Stimulated activated CD4-positive, alpha-beta T cell treated with anti-CD3 and anti-CD28 coated beads, TNF-alpha, amount 100 ng/mL, for 1 hour (primary cell): Measurements from ENCODE around the gene EPHA2.
"Not testable (repeated sequence)": the region's sequence is repeated elsewhere in the genome, so short reads cannot be mapped to it uniquely, and the experiment has no call there.

ENCODE experiments used
- DNase-seq, 3 donors: peaks; one replicate each; pipeline ENCODE4 v3.0.0-alpha.2; 2020; ENCODE audit warnings: low read depth in 3 of 3, low spot score in 1 of 3

EPHA2 gene

GRCh38 chr1:16168622-16169360, 12.9 kb upstream of the EPHA2 start:
- no peak for DNase-seq

GRCh38 chr1:16168144-16168495, 12.3 kb upstream of the EPHA2 start:
- not testable (repeated sequence) for DNase-seq

- peak; percentile 15 to 59 (median 39) for DNase-seq
Measured at GRCh38 chr1:16167331-16168143, 11.7 kb upstream of the EPHA2 start.

DNA sequence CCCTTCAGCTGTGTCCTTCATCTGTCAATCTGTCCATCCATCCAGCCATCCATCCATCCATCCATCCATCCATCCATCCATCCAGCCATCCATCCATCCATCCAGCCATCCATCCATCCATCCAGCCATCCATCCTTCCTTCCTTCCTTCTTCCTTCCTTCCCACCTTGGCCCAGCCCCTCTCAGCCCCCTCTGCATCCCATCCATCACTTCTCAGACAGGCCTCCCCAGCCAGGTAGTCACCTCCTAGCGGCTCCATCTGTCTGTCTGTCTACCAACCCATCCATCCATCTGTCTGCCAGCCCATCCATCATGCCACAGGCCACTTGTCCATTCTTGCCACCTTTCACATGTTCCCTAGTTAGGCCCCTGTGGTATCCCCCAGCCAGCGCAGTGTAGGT, 10.2 kb upstream of the EPHA2 start:
- DNase-seq, result no peak

DNA sequence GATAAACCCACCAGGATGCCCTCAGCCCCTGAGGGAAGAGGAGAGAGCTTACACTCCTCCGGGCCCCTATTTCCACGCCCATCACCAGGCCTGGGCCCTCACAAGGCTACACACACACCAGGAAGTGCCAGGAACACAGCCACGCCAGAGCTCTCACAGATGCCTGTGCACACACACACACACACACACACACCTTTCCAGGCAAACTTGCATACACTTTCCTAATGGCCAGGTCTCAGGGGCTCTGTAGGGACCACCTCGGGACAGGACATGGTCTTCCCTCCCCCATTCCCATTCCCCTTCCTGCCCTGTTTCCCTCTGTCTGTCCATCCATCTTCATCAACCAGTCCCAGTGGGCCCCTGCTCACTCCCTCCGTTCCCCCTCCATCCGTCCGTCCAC, 9.7 kb upstream of the EPHA2 start:
- no peak for DNase-seq

DNA sequence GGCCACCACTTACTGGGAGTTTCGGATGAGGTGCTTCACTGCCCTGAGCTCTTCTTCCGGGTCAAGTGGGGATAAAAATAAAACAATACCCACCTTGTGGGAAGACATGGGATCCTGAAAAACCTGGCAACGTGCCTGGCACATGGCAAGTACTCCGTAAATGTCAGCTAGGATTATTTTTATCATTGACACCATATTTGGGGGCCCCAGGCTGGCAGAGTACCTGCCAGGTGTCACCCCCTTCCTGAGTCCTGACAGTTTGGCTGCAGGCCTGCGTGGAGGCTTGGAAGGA, 9.2 kb upstream of the EPHA2 start:
- no peak for DNase-seq

GRCh38 chr1:16164213-16165072, 8.6 kb upstream of the EPHA2 start:
- DNase-seq, result no peak

DNA sequence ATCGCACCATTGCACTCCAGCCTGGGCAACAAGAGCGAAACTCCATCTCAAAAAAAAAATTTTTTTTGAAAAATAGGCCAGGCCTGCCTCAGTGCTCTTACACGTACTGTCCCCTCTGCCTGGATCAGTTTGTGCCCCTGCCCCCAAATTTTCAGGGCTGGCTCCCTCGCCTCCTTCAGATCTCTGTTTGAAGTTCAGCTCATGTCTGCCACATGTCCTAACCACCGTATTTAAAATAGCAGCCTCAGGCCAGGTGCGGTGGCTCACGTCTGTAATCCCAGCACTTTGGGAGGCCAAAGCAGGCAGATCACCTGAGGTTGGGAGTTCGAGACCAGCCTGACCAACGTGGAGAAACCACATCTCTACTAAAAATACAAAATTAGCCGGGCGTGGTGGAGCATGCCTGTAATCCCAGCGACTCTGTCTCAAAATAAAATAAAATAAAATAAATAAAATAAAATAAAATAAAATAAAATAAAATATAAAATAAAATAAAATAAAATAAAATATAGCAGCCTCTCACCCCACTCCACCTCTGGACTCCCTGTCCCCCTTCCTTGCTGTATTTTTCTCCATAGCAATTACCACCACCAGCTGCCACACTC, 7.8 kb upstream of the EPHA2 start:
- not testable (repeated sequence) for DNase-seq

DNA sequence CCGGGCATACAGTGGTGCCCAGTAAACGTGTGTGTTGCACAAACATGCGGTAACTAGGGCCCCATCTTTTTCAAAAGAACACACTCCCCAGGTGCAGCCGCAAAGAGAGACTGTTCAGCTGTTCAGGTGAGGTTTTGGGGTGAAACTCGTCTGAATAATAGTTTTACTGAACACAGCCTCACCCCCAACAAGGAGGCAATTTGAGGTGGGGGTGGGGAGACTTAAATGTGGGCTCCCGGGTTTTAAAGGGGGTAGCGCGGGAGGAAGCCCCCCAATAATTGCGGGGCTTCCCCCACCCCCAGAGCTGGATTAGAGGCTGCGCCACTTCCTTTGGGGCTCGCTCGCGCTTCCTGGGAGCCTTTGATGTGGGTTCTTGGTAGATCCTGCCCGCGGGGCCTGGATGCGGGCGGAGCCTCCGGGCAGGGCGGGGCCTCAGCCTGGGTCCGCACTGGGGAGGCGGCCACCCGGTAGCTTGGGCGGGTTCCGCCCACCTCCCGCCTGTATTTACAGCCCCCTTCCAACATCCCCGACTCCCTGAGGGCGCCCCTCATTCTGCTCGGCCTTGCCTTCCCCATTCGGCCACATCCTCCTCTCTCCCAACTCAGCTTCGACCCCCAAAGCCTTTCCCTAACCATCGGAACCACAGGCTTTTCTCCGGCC, 6.4 kb upstream of the EPHA2 start:
- peak in 2 of 3 donors; percentile 29 to 30 for DNase-seq

GRCh38 chr1:16161717-16162116, 5.8 kb upstream of the EPHA2 start:
- DNase-seq, result no peak

- DNase-seq, result no peak
Measured at GRCh38 chr1:16158993-16159831, 3.3 kb upstream of the EPHA2 start.

GRCh38 chr1:16158025-16158424, 2.2 kb upstream of the EPHA2 start:
- DNase-seq, result no peak

GRCh38 chr1:16156848-16157495, 1.1 kb upstream of the EPHA2 start:
- no peak for DNase-seq

GRCh38 chr1:16153999-16154673, 1.7 kb downstream of the EPHA2 start:
- no peak for DNase-seq

DNA sequence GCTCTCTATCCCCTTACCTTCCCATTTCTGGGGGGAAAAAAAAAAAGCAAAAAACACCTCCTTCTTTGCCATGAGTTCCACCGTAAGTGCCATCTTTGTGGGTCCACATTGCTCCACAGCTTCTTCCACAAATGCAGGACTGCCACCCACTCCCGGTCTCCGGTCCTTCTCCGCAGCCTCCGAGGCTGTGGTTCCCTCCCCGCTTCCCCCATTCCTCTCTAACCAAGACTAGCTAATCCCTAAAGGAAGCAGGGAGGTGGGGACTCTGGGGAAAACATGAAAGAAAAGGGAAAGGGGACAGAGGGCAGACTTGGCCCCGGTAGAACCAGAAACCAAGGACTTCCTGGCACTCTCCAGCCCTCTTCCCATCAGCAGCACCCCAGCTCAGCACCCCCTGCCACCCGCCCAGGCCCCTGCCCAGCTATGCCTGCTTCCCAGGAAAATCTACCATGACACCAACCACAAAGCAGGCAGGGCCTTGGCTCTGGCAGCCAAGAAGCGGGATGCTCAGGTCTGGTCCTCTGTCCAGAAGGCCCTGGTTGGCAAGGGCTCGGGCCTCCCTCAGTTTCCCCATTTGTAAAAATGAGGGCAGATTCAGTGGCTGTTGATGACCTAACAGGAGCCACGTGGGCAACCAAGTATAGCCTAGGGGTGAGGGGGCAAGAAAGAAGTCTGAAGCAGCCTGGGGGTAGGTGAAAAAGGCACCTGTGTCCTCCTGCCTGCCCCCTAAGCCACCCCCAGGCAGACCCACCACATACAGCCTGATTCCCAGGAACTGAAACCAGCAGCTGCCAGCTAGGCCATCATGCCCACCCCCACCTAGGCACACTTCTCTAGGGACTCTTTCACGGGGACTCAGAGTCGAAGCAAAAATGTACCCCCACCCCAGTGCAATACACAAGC, 2.5 kb downstream of the EPHA2 start:
- no peak for DNase-seq

GRCh38 chr1:16152481-16153087, 3.3 kb downstream of the EPHA2 start:
- DNase-seq, result no peak

DNA sequence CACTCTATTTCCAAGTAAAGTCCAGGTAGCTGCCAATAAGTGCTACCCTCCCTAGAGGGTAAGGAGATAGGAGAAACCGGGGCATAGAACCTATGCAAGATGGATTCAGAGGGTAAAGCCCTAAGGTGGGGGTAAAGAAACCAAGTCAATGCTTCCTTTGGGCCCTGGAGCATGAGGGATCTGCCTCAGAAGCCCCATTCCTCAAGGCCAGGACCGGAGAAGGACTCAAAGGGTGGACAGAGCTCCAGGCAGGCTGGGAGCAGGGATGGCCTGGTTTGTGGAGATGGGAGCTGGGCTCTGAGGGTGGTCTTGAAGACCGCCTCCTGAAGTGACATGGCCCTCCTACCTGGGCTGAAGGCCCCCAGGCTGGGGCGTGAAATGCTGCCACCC, 3.9 kb downstream of the EPHA2 start:
- no peak for DNase-seq
